GM12878 (cell line): Measurements from ENCODE around the gene INPP4B.
A peak's percentile ranks its signal among the peaks of the same experiment; 100 is the strongest.

ENCODE experiments used
- EGR1 ChIP-seq, 2 experiments: IDR thresholded peaks; 1 replicate in 1 of 2; 2 replicates in 1 of 2; pipeline ENCODE4 v1.6.1; 2011 to 2012; ENCODE audit warnings: low read depth in 2 of 2, low read length in 2 of 2, borderline replicate concordance in 1 of 2, mild to moderate bottlenecking in 1 of 2, moderate library complexity in 1 of 2
- FOS ChIP-seq: IDR thresholded peaks from 3 replicates; pipeline ENCODE4 v1.6.1; 2011; ENCODE audit warnings: borderline replicate concordance; ENCODE audit not compliant: insufficient read length; ENCODE audit errors: extremely low read depth
- IKZF1 ChIP-seq: fragments of 450-650 bp; conservative IDR thresholded peaks from 2 replicates; pipeline ENCODE4 v1.6.1; 2017; ENCODE audit warnings: antibody characterized with exemption, mild to moderate bottlenecking
- POLR2A ChIP-seq: IDR thresholded peaks from 2 replicates; pipeline ENCODE4 v1.6.1; 2011; ENCODE audit warnings: low read depth, mild to moderate bottlenecking, low read length
- SIX5 ChIP-seq: IDR thresholded peaks from 2 replicates; pipeline ENCODE4 v1.6.1; 2011; ENCODE audit warnings: mild to moderate bottlenecking, low read depth, low read length, moderate library complexity; ENCODE audit not compliant: severe bottlenecking
- TF ChIP-seq, protein P1 (sequence below), 3 experiments: IDR thresholded peaks in 2 of 3; conservative IDR thresholded peaks in 1 of 3; 2 replicates each; pipeline ENCODE4 v1.5.1; 2011; ENCODE audit warnings: low read depth in 3 of 3, low read length in 3 of 3, mild to moderate bottlenecking in 3 of 3, control low read depth in 2 of 3, moderate library complexity in 2 of 3, inconsistent platforms in 1 of 3, mixed read lengths in 1 of 3; ENCODE audit not compliant: control insufficient read depth in 2 of 3, insufficient read depth in 1 of 3; ENCODE audit errors: extremely low read depth in 1 of 3

DNA sequence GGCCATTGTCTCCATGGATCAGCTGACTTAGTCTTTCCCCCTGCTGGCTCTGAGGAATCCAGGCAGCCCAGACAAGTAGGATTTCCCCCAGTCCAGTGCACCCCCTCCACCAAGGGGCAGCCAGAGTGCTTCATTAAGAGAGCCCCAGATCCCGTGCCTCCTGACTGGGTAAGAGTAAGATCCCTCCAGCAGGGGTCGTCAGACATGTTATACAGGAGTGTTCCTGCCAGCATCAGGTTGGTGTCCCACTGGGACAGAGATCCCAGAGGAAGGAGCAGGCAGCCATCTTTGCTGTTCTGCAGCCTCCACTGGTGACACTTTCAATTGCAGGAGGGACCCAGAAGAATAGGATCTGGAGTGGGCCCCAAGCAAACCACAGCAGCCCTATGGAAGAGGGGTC is 29.0 kb upstream of the INPP4B start:
- no peak for TF ChIP-seq EGR1 (IDR thresholded peaks at IDR 0.05; ENCODE audit: borderline replicate concordance in 1 of 2, low read depth in 2 of 2, low read length in 2 of 2)
- TF ChIP-seq FOS, result no peak
- no peak for TF ChIP-seq POLR2A
- no peak for TF ChIP-seq SIX5
- no peak for TF ChIP-seq IKZF1
- TF ChIP-seq, protein P1, sequence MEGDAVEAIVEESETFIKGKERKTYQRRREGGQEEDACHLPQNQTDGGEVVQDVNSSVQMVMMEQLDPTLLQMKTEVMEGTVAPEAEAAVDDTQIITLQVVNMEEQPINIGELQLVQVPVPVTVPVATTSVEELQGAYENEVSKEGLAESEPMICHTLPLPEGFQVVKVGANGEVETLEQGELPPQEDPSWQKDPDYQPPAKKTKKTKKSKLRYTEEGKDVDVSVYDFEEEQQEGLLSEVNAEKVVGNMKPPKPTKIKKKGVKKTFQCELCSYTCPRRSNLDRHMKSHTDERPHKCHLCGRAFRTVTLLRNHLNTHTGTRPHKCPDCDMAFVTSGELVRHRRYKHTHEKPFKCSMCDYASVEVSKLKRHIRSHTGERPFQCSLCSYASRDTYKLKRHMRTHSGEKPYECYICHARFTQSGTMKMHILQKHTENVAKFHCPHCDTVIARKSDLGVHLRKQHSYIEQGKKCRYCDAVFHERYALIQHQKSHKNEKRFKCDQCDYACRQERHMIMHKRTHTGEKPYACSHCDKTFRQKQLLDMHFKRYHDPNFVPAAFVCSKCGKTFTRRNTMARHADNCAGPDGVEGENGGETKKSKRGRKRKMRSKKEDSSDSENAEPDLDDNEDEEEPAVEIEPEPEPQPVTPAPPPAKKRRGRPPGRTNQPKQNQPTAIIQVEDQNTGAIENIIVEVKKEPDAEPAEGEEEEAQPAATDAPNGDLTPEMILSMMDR (IDR thresholded peaks at IDR 0.05 in 2 of 3, conservative IDR thresholded peaks at IDR 0.05 in 1 of 3; ENCODE audit: control insufficient read depth in 2 of 3, extremely low read depth in 1 of 3, insufficient read depth in 1 of 3, low read depth in 3 of 3, low read length in 3 of 3), result peak in 2 of 3 experiments; percentile 13 to 23; a peak in 2 of 6 replicates
